Measurements from ENCODE around the gene TSKU. TPM values are rescaled to one million over a fixed set of nuclear protein-coding genes. Genes with fewer than 3 reads are reported as not detected.

The TSKU gene, protein sequence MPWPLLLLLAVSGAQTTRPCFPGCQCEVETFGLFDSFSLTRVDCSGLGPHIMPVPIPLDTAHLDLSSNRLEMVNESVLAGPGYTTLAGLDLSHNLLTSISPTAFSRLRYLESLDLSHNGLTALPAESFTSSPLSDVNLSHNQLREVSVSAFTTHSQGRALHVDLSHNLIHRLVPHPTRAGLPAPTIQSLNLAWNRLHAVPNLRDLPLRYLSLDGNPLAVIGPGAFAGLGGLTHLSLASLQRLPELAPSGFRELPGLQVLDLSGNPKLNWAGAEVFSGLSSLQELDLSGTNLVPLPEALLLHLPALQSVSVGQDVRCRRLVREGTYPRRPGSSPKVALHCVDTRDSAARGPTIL
- 10 to 100 TPM; 12.7 to 13.3 TPM for total RNA-seq

DNA sequence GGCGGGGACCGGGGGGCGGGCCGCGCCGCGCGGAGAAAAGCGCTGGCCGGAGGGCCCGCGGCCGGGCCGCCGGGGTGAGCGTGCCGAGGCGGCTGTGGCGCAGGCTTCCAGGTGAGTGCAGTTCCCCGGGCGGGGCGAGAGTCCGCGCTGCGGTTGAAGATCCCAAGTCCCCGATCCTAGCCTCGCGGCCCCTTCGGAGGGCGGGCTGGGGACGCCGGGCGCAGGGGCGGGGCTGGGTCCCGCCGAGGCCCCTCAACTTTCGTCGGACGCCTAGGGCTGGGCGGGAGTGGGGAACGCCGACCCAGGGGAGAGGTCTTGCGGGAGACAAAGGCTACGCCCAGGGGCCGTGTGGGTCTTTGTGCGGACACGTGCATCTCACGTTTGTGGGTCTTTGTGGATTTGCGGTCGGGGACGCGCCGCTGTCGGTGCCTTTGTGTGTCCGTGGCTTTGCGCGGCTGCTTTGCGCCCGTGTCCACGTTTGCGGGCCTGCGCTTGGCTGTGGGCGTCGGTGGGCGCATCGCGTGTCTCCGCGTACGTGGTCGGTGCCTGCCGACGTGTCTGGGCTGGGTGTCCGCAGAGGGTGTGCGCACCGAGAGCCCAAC is at the start of gene TSKU:
Gene TSKU (plus strand): TSS at position 63 of the 602 bp plus-strand sequence. CDS start 12,261 bp downstream, outside the sequence.

Other genes with a start within 250 kb of the TSKU start
- 1 to 10 TPM in 1 of 2 donors, under 1 TPM in 1; 0.34 to 4.7 TPM for gene LRRC32, start 112.6 kb upstream of the TSKU start, total RNA-seq
- 10 to 100 TPM; 10.3 to 15.7 TPM for gene ACER3, start 77.6 kb downstream of the TSKU start, total RNA-seq